WTC11 (cell line): Measurements from ENCODE around the gene PACSIN1. TPM values are rescaled to one million over a fixed set of nuclear protein-coding genes. Genes with fewer than 3 reads are reported as not detected.

Experiments
- ATAC-seq: fragments of 200-7000 bp; cut with Tn5 transposase; 2 replicates; pipeline ENCODE4 v1.10.0; 2021; ENCODE audit warnings: mild to moderate bottlenecking, moderate library complexity
- CTCF ChIA-PET: fragments of 300-600 bp; sonication (Branson Sonifier 250); formaldehyde crosslinking; loops from one replicate; lab custom pipeline; 2021; ENCODE audit warnings: antibody characterized with exemption; lab: Charles Lee
- POLR2A ChIA-PET: fragments of 350-600 bp; sonication (Branson Sonifier 250); formaldehyde crosslinking; loops from one replicate; lab custom pipeline; 2021; ENCODE audit warnings: antibody characterized with exemption; lab: Charles Lee
- DNase-seq: peaks from one replicate; pipeline ENCODE4 v3.0.0; 2021; ENCODE audit warnings: low spot score
- H3K27ac Mint-ChIP-seq: 2 replicates; pipeline ENCODE4 v1.8.0; 2021; ENCODE audit warnings: mixed read lengths
- H3K27me3 Mint-ChIP-seq: 2 replicates; pipeline ENCODE4 v1.8.0; 2021; ENCODE audit warnings: low read depth, mild to moderate bottlenecking, moderate library complexity, mixed read lengths
- H3K36me3 Mint-ChIP-seq: 2 replicates; pipeline ENCODE4 v1.8.0; 2021; ENCODE audit warnings: mixed read lengths
- H3K4me1 Mint-ChIP-seq: 2 replicates; pipeline ENCODE4 v1.8.0; 2022; ENCODE audit warnings: mixed read lengths
- H3K4me3 Mint-ChIP-seq: 2 replicates; pipeline ENCODE4 v1.8.0; 2021; ENCODE audit warnings: mild to moderate bottlenecking, moderate library complexity, mixed read lengths
- H3K9me3 Mint-ChIP-seq: 2 replicates; pipeline ENCODE4 v1.8.0; 2021; ENCODE audit warnings: mixed read lengths
- ARID4B ChIP-seq: sonication (generic); formaldehyde crosslinking; IDR thresholded peaks from 2 replicates; pipeline ENCODE4 v1.8.0; 2023; ENCODE audit warnings: missing genetic modification reagents, mild to moderate bottlenecking, borderline replicate concordance
- ATF1 ChIP-seq: sonication (generic); formaldehyde crosslinking; IDR thresholded peaks from 2 replicates; pipeline ENCODE4 v1.8.1; 2023; ENCODE audit warnings: mild to moderate bottlenecking, moderate library complexity, missing genetic modification reagents
- CREM ChIP-seq: sonication (generic); formaldehyde crosslinking; IDR thresholded peaks from 2 replicates; pipeline ENCODE4 v1.8.1; 2022; ENCODE audit warnings: mild to moderate bottlenecking, missing genetic modification reagents, moderate library complexity
- E2F1 ChIP-seq: sonication (generic); formaldehyde crosslinking; IDR thresholded peaks from 2 replicates; pipeline ENCODE4 v1.8.0; 2022; ENCODE audit warnings: mild to moderate bottlenecking, missing genetic modification reagents
- IRF1 ChIP-seq: sonication (generic); formaldehyde crosslinking; IDR thresholded peaks from 2 replicates; pipeline ENCODE4 v1.8.0; 2023; ENCODE audit warnings: missing genetic modification reagents
- JUN ChIP-seq: sonication (generic); formaldehyde crosslinking; IDR thresholded peaks from 2 replicates; pipeline ENCODE4 v1.8.0; 2023; ENCODE audit warnings: mild to moderate bottlenecking, missing genetic modification reagents
- MLX ChIP-seq: sonication (generic); formaldehyde crosslinking; IDR thresholded peaks from 2 replicates; pipeline ENCODE4 v1.8.1; 2023; ENCODE audit warnings: mild to moderate bottlenecking, missing genetic modification reagents, moderate library complexity
- TEAD1 ChIP-seq: sonication (generic); formaldehyde crosslinking; IDR thresholded peaks from 2 replicates; pipeline ENCODE4 v1.8.0; 2022; ENCODE audit warnings: mild to moderate bottlenecking, missing genetic modification reagents
- TP53 ChIP-seq: sonication (generic); formaldehyde crosslinking; IDR thresholded peaks from 2 replicates; pipeline ENCODE4 v1.8.1; 2023; ENCODE audit warnings: mild to moderate bottlenecking, missing genetic modification reagents
- USF1 ChIP-seq: sonication (generic); formaldehyde crosslinking; IDR thresholded peaks from 2 replicates; pipeline ENCODE4 v1.8.0; 2022; ENCODE audit warnings: mild to moderate bottlenecking, missing genetic modification reagents
- ZBTB43 ChIP-seq: sonication (generic); formaldehyde crosslinking; IDR thresholded peaks from 2 replicates; pipeline ENCODE4 v1.8.1; 2023; ENCODE audit warnings: mild to moderate bottlenecking, missing genetic modification reagents
- ZNF317 ChIP-seq: sonication (generic); formaldehyde crosslinking; IDR thresholded peaks from 2 replicates; pipeline ENCODE4 v1.8.1; 2023; ENCODE audit warnings: low read depth, mild to moderate bottlenecking, moderate library complexity, missing genetic modification reagents, borderline replicate concordance
- ZNF423 ChIP-seq: fragments of 250-450 bp; sonication (Bioruptor Pico); IDR thresholded peaks from 2 replicates; pipeline ENCODE4 v2.1.2; 2022; ENCODE audit warnings: mild to moderate bottlenecking, moderate library complexity
- ZNF425 ChIP-seq: fragments of 250-450 bp; sonication (Bioruptor Pico); conservative IDR thresholded peaks from 2 replicates; pipeline ENCODE4 v1.9.0; 2021; ENCODE audit warnings: mild to moderate bottlenecking
- ZSCAN18 ChIP-seq: fragments of 250-450 bp; sonication (Bioruptor Pico); IDR thresholded peaks from 2 replicates; pipeline ENCODE4 v2.1.2; 2022; ENCODE audit warnings: mild to moderate bottlenecking, moderate library complexity
- total RNA-seq: library from RNA; stranded (reverse); gene quantifications from 3 replicates; pipeline ENCODE4 v1.2.3, GENCODE V29; 2021

The PACSIN1 gene
- total RNA-seq, 1 experiment from 2014 or later: 12.6 TPM

GRCh38 chr6:34527751-34528670 lies 62.1 kb downstream of the PACSIN1 start (continued):
- TF ChIP-seq ARID4B (CRISPR knock-in tag): no peak
- TF ChIP-seq MLX (CRISPR knock-in tag): no peak
- no peak for TF ChIP-seq ZNF423

GRCh38 chr6:34528996-34529664 lies 63.3 kb downstream of the PACSIN1 start:
- H3K27ac Mint-ChIP-seq: no peak overlapping the region
- no peak for ATAC-seq
- ChIA-PET CTCF (interaction anchor here (3.4 to 3.6 kb wide), 2 partner anchors 80 kb away, joined by 14 to 34 read pairs; no protein-coding TSS in a partner anchor), POLR2A (no interaction called here)
- H3K36me3 Mint-ChIP-seq: no peaks in the 10 kb centered on the region
- H3K4me3 Mint-ChIP-seq: no peak overlapping the region
- no peaks in the 10 kb centered on the region for H3K9me3 Mint-ChIP-seq
- H3K4me1 Mint-ChIP-seq: peaks cover 25% of the 10 kb centered on the region
- no peaks in the 10 kb centered on the region for H3K27me3 Mint-ChIP-seq
- DNase-seq: no peak
- TF ChIP-seq ZSCAN18 (CRISPR knock-in tag) (no peak), E2F1 (CRISPR knock-in tag) (no peak), CREM (CRISPR knock-in tag) (no peak), ZNF425 (CRISPR knock-in tag) (no peak), IRF1 (CRISPR knock-in tag) (no peak), ATF1 (CRISPR knock-in tag) (no peak), ARID4B (CRISPR knock-in tag) (no peak), USF1 (CRISPR knock-in tag) (no peak), JUN (CRISPR knock-in tag) (no peak), TP53 (CRISPR knock-in tag) (no peak), TEAD1 (no peak), ZNF317 (CRISPR knock-in tag) (no peak), ZBTB43 (no peak)
